GM12878 (cell line): Measurements from ENCODE around the gene BAX. TPM values are rescaled to one million over a fixed set of nuclear protein-coding genes. Genes with fewer than 3 reads are reported as not detected.
A peak's percentile ranks its signal among the peaks of the same experiment; 100 is the strongest.

Source experiments
- ATF7 ChIP-seq: fragments of 450-650 bp; IDR thresholded peaks from 2 replicates; pipeline ENCODE4 v1.6.1; 2016; ENCODE audit warnings: low read depth, mild to moderate bottlenecking
- BACH1 ChIP-seq: fragments of 450-650 bp; IDR thresholded peaks from 2 replicates; pipeline ENCODE4 v1.6.1; 2017; ENCODE audit warnings: mild to moderate bottlenecking, borderline replicate concordance
- BCL3 ChIP-seq: IDR thresholded peaks from 2 replicates; pipeline ENCODE4 v1.6.1; 2011; ENCODE audit warnings: borderline replicate concordance, low read depth, mild to moderate bottlenecking, moderate library complexity, low read length; ENCODE audit not compliant: insufficient read depth, poor library complexity, severe bottlenecking
- BHLHE40 ChIP-seq, 2 experiments: fragments of 450-650 bp in 1 of 2; IDR thresholded peaks; 2 replicates each; pipeline ENCODE4 v1.6.1; 2011 to 2017; ENCODE audit warnings: low read depth in 2 of 2, borderline replicate concordance in 1 of 2, improper control_type of control experiment in 1 of 2, low read length in 1 of 2, mild to moderate bottlenecking in 1 of 2
- BMI1 ChIP-seq: fragments of 450-650 bp; IDR thresholded peaks from 2 replicates; pipeline ENCODE4 v1.6.1; 2016; ENCODE audit warnings: mild to moderate bottlenecking, moderate library complexity, borderline replicate concordance
- CBX3 ChIP-seq: fragments of 200-600 bp; sonication (generic); IDR thresholded peaks from 2 replicates; pipeline ENCODE4 v1.6.1; 2016; ENCODE audit warnings: low read depth, borderline replicate concordance
- GABPA ChIP-seq: IDR thresholded peaks from 2 replicates; pipeline ENCODE4 v1.6.1; 2014; ENCODE audit warnings: antibody characterized with exemption, low read depth, mild to moderate bottlenecking, inconsistent platforms
- HCFC1 ChIP-seq: fragments of 150-350 bp; IDR thresholded peaks from 2 replicates; pipeline ENCODE4 v1.6.1; 2014; ENCODE audit warnings: low read length
- HDAC6 ChIP-seq: fragments of 200-600 bp; sonication (generic); IDR thresholded peaks from one replicate; pipeline ENCODE4 v1.8.0; 2017; ENCODE audit warnings: antibody characterized with exemption; ENCODE audit not compliant: unreplicated experiment
- KLF5 ChIP-seq: fragments of 450-650 bp; IDR thresholded peaks from 2 replicates; pipeline ENCODE4 v1.6.1; 2014; ENCODE audit warnings: mild to moderate bottlenecking; ENCODE audit not compliant: partially characterized antibody
- MEF2B ChIP-seq: fragments of 450-650 bp; IDR thresholded peaks from 2 replicates; pipeline ENCODE4 v1.6.1; 2018; ENCODE audit warnings: mild to moderate bottlenecking, moderate library complexity; ENCODE audit not compliant: partially characterized antibody, poor library complexity, severe bottlenecking
- MYC ChIP-seq: IDR thresholded peaks from 2 replicates; pipeline ENCODE4 v1.6.1; 2011; ENCODE audit warnings: mild to moderate bottlenecking, low read length, moderate library complexity, inconsistent platforms; ENCODE audit not compliant: insufficient read depth, insufficient replicate concordance, insufficient read length, severe bottlenecking
- NR2C1 ChIP-seq: fragments of 450-650 bp; IDR thresholded peaks from 2 replicates; pipeline ENCODE4 v1.6.1; 2017; ENCODE audit warnings: antibody characterized with exemption, mild to moderate bottlenecking, moderate library complexity
- PKNOX1 ChIP-seq: fragments of 450-650 bp; IDR thresholded peaks from 2 replicates; pipeline ENCODE4 v1.6.1; 2016; ENCODE audit warnings: mild to moderate bottlenecking
- PML ChIP-seq: IDR thresholded peaks from 2 replicates; pipeline ENCODE4 v1.6.1; 2012; ENCODE audit warnings: low read length, inconsistent platforms
- POLR2AphosphoS5 ChIP-seq: IDR thresholded peaks from 2 replicates; pipeline ENCODE4 v1.6.1; 2011; ENCODE audit warnings: mild to moderate bottlenecking, low read length, inconsistent platforms
- RBBP5 ChIP-seq: fragments of 200-600 bp; sonication (generic); conservative IDR thresholded peaks from 2 replicates; pipeline ENCODE4 v1.6.1; 2016
- RUNX3 ChIP-seq: IDR thresholded peaks from 2 replicates; pipeline ENCODE4 v1.6.1; 2012; ENCODE audit warnings: low read length, inconsistent platforms
- SPI1 ChIP-seq: IDR thresholded peaks from 2 replicates; pipeline ENCODE4 v1.6.1; 2011; ENCODE audit warnings: low read depth, mild to moderate bottlenecking, low read length, moderate library complexity, borderline replicate concordance; ENCODE audit not compliant: insufficient read depth
- STAT1 ChIP-seq: fragments of 450-650 bp; conservative IDR thresholded peaks from 2 replicates; pipeline ENCODE4 v1.6.1; 2014; ENCODE audit warnings: antibody characterized with exemption, mild to moderate bottlenecking
- WRNIP1 ChIP-seq: IDR thresholded peaks from 2 replicates; pipeline ENCODE4 v1.6.1; 2011; ENCODE audit warnings: low read depth, low read length, improper control_type of control experiment, borderline replicate concordance
- ZBED1 ChIP-seq: IDR thresholded peaks from 2 replicates; pipeline ENCODE4 v1.6.1; 2016; ENCODE audit warnings: borderline replicate concordance
- ZBTB4 ChIP-seq: fragments of 450-650 bp; formaldehyde crosslinking; IDR thresholded peaks from 2 replicates; pipeline ENCODE4 v1.4.0; 2022; ENCODE audit warnings: mild to moderate bottlenecking, moderate library complexity
- polyA plus RNA-seq, 11 experiments: library from polyadenylated mRNA; depleted of rRNA in 4 of 11; unstranded in 6 of 11; stranded (reverse) in 5 of 11; fragments of >200 nt; fragmentation: Nextera tagmentation in 4 of 11; fragmentation: Illumina TruSeq in 1 of 11; extraction: Ambion mirVana in 4 of 11; extraction: Trizol in 1 of 11; gene quantifications; 1 replicate in 1 of 11; 2 replicates in 10 of 11; pipeline versions ENCODE4 v1.2.1 to v1.2.3, GENCODE V29; 2011 to 2016; ENCODE audit warnings: inconsistent platforms in 2 of 11, missing spikeins in 2 of 11, low read depth in 1 of 11
- total RNA-seq, 4 experiments: library from RNA; depleted of rRNA in 3 of 4; stranded (reverse); fragments of >200 nt in 3 of 4; fragmentation: Illumina TruSeq in 1 of 4; extraction: Trizol in 1 of 4; gene quantifications; 2 replicates each; pipeline versions ENCODE4 v1.2.1 to v1.2.3, GENCODE V29; 2013 to 2021

The BAX gene
- total and polyA plus RNA-seq, 10 of the 15 experiments (the other 5 are each of a cell fraction or from before 2014, with no cell fraction given), result 7.2 to 221 (median 137) TPM

GRCh38 chr19:48962029-48962848 lies 7.6 kb downstream of the BAX start (continued):
- no peak for TF ChIP-seq CBX3
- TF ChIP-seq ZBED1, result no peak
- TF ChIP-seq NR2C1, result peak; percentile 39; the same call in 1 of the 2 replicates
- no peak; the same call in 1 of the 2 replicates for TF ChIP-seq PKNOX1
- TF ChIP-seq ZBTB4 (CRISPR knock-in tag), result no peak
- TF ChIP-seq RUNX3, result peak; percentile 30
- peak; percentile 45; the same call in 1 of the 2 replicates for TF ChIP-seq ATF7
- TF ChIP-seq HCFC1, result no peak; the same call in 1 of the 2 replicates
- TF ChIP-seq BHLHE40 (IDR thresholded peaks at IDR 0.05; ENCODE audit: borderline replicate concordance in 1 of 2, low read depth in 2 of 2, low read length in 1 of 2), result 0 out of 4 replicates have a peak, but pooled peaks of 1 of the 2 experiments have one; percentile 13
- TF ChIP-seq BCL3, result peak; percentile 19
- peak; percentile 80 for TF ChIP-seq SPI1
- TF ChIP-seq MEF2B, result no peak
- TF ChIP-seq KLF5, result no peak
- TF ChIP-seq PML, result peak; percentile 88
- no peak for TF ChIP-seq RBBP5
- peak; percentile 80; the same call in 1 of the 2 replicates for TF ChIP-seq BACH1
- no peak for TF ChIP-seq HDAC6
- no peak for TF ChIP-seq GABPA
- no peak for TF ChIP-seq STAT1
- TF ChIP-seq POLR2AphosphoS5, result peak; percentile 95
- TF ChIP-seq WRNIP1, result 0 out of 2 replicates have a peak, but pooled peaks have one; percentile 24
- TF ChIP-seq BMI1, result no peak
- TF ChIP-seq MYC, result no peak
